HG03520 (cell line): ENCODE measurements around the gene CTDSP1.

Experiments used
- ATAC-seq: cut with Tn5 transposase; IDR thresholded peaks from one replicate; pipeline ENCODE4 v1.9.1; 2021; ENCODE audit warnings: mild to moderate bottlenecking, moderate library complexity; ENCODE audit not compliant: unreplicated experiment

CTDSP1 gene

DNA sequence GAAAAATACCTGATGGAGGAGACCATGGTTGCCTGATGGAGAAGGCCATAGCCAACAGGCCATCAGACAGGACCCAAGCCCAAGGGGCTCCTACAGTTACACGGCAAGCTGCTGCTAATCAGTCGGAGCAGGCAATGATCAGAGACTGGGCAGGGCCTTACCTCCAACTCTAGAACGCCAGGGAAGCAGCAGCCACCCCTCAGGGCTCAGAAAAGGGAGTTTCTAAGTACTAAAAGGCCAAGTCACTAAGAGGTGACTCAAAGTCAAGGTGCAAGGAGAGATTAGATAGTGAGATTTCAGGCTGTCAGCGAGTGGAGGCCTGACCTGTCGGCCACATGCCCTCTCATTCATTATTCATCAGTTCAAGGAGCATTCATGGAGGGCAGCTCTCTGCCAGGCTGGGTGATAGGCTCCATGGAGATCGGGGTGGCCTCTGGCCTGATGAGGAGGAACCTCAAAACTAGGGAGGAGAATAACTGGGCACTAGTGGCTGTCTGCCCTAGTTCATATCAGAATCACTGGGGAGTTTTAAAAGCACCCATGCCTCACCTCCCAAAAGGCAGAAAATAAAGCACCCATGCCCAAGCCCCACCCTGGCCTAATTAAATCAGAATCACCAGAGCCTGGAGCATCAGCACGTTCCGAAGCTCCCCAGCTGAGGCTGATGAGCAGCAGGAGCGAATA is 22.9 kb downstream of the CTDSP1 start:
- ATAC-seq, result no peak

DNA sequence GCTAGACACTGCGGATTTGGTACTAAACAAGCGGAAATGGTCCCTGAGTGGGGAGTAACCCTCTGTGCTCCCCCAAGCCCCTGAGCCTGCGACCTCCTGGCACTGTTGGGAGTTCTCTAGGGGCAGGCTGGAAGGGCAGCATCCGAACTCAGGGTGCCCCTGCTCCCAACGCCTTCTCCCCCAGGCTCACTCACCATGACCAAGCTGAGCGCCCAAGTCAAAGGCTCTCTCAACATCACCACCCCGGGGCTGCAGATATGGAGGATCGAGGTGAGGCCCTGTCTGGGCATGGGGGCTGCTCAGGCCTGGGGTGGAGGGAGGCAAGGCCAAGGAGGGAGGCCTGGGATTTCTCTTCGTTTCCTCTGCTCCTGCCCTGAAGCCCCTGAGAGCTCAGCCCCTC is 23.9 kb downstream of the CTDSP1 start:
- ATAC-seq, result no peak

DNA sequence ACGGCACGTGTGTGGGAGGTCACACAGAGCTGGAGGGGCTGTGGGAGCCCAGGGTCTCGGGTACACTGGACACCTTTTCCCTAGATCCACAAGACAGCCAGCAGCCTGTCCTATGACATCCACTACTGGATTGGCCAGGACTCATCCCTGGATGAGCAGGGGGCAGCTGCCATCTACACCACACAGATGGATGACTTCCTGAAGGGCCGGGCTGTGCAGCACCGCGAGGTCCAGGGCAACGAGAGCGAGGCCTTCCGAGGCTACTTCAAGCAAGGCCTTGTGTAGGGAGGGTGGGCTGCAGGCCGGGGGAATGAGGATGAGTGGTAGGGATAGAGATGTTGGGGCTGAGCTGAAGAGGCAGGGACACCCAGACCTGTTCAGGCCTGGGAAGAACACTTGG is 25.9 kb downstream of the CTDSP1 start:
- no peak for ATAC-seq

DNA sequence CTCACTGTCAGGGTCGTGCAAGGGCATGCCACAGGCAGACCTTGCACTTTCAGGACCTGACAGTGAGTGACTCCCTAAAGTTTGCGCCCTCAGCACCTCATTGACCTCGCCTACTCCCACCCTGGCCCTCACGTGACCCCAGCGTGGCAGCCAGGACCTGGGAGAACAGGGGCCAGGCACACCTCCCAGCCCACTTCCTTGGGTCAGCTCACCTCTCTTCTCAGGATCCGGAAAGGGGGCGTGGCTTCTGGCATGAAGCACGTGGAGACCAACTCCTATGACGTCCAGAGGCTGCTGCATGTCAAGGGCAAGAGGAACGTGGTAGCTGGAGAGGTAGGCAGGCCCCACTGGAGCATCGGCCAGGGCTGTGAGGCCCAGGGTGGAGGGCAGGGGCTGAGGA is 28.1 kb downstream of the CTDSP1 start:
- no peak for ATAC-seq

DNA sequence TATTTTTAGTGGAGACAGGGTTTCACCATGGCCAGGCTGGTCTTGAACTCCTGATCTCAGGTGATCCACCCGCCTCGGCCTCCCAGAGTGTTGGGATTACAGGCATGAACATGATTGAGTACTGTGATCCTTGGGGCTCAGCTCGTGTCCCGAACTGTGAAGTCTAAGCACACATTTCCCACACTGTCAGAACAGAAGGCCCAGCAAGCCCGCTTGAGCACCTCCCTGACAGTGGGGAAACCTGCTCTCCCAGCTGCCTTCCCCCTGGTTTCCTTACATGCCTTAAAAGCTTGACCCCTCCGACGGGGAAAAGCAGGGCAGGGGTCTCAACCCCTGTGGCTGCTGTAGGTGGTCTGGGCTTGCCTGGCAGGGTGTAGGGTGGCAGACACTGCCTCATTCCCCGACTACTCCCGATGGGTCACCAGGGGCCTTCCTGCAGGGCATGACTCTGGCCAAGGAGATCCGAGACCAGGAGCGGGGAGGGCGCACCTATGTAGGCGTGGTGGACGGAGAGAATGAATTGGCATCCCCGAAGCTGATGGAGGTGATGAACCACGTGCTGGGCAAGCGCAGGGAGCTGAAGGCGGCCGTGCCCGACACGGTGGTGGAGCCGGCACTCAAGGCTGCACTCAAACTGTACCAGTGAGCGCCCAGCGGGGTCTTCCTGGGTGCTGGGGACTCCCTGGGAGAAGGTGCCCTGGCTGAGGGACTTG is 29.3 kb downstream of the CTDSP1 start:
- no peak for ATAC-seq

DNA sequence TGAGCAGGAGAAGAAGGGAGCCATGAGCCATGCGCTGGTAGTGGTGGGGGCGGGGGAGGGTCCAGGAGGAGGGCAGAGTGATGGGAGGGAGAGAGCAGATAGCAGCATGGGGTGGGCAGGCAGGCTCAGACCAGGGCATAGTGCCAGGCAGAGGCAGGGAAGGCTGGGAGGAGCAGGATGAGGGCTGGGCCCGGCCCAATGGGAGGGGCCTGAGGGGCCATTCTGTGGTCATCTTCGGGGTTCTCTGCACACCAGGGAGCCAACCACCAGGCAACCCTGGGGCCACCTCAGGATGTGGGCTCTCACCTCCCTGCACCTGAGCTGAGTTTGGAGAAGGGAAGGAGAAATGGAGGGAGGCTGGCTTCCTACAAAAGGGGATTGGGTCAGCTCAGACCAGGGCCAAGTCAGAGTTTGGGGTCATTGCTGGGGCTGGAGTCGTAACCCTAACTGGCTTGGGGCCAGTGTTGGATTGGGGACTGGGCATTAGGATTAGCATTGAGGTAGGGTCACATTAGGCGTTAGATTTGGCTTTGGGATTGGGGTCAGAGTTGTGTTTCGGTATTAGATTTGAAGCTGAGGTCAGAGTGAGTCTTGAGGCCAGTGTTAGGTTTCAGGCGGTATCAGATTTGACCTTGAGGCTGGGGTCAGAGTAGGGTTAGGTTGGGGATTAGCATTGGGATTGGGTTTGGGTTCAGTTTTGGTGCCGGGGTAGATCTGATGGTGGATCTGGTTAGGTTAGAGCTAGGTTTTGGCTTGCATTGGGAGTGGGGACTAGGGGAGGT is 30.4 kb downstream of the CTDSP1 start:
- no peak for ATAC-seq

DNA sequence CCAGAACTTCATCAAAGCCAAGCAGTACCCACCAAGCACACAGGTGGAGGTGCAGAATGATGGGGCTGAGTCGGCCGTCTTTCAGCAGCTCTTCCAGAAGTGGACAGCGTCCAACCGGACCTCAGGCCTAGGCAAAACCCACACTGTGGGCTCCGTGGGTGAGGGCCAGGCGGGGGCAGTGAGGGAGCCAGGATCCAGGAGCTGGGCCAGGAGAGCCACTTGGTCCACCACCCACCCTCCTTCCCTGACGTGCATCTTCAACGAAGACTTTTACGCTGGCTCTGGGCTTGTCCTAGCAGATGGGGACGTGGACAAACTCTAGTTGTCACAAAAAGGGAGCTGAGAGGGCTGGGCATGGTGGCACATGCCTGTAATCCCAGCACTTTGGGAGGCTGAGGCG is 31.1 kb downstream of the CTDSP1 start:
- no peak for ATAC-seq

DNA sequence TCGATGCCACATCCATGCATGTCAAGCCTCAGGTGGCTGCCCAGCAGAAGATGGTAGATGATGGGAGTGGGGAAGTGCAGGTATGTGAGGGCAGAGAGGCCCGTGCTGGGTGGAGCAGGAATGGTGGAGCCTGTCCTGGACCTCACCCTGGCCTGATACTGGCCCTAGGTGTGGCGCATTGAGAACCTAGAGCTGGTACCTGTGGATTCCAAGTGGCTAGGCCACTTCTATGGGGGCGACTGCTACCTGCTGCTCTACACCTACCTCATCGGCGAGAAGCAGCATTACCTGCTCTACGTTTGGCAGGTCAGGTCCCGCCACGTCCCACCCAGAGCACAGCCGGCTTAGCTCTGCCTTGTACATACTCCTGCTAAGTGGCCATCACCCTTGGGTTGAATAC is 32.2 kb downstream of the CTDSP1 start:
- no peak for ATAC-seq

DNA sequence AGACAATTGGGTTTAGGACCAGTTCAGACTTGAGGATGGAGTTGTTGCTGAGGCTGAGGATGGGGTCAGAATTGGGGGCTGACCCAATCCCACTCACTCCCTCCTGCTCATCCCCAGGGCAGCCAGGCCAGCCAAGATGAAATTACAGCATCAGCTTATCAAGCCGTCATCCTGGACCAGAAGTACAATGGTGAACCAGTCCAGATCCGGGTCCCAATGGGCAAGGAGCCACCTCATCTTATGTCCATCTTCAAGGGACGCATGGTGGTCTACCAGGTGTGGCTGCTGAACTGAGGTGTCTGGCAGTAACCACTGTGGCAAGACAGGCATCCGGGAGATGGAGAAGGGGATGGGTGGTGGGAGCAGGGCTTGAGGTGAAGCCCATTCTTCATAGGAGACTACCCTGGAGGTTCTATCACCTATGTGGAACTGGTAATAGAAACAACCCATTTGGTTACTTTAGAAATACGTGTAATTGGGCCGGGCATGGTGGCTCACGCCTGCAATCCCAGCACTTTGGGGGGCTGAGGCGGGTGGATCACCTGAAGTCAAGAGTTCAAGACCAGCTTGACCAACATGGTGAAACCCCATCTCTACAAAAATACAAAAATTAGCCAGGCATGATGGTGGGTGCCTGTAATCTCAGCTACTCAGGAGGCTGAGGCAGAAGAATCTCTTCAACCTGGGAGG is 33.2 kb downstream of the CTDSP1 start:
- no peak for ATAC-seq

DNA sequence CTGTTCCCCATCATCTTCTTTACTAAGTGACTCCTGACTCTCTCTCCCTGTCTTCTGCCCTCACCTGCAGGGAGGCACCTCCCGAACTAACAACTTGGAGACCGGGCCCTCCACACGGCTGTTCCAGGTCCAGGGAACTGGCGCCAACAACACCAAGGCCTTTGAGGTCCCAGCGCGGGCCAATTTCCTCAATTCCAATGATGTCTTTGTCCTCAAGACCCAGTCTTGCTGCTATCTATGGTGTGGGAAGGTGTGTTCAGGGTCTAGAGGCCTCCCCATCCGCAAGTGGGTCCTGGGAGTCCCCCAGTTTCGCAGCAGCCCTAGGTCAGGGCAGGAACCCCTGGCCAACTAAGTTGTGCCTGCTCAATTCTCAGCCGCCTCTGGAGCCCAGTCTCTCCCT is 34.8 kb downstream of the CTDSP1 start:
- no peak for ATAC-seq

DNA sequence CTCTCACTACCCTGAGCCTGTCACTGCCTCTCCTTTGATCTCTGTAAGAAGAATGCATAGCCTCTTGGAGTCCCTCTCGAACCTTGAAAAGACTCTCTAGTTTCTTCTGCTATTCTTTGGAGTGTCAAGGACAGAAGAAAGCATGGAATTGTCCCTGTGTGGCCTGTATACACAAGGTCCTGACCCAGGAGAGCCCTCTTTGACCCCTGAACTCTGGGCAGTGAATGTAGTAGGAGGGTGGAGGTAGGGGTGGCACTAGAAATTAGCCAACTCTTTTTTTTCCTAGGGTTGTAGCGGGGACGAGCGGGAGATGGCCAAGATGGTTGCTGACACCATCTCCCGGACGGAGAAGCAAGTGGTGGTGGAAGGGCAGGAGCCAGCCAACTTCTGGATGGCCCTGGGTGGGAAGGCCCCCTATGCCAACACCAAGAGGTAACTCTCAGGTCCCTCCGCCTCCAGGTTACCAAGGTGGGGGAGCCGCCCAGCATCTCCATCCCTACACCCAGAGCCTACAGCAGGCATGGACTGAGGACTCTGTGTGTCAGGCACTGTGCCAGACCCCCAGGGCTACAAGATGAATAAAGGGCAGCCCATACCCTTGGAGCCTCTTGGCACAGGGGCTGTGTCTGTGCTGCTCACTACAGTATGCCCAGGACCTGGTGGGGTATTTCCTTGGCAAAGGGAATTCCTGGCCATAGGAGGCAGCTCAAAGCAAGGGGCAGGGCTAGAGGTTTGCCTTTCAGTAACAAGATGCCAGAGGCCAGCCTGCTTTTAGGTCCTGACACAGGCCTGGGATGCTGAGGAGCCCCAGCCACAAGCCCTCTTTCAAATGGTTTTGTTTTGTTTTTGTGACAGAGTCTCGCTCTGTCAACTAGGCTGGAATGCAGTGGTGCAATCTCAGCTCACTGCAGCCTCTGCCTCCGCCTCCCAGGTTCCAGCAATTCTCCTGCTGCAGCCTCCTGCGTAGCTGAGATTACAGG is 35.6 kb downstream of the CTDSP1 start:
- ATAC-seq, result no peak

DNA sequence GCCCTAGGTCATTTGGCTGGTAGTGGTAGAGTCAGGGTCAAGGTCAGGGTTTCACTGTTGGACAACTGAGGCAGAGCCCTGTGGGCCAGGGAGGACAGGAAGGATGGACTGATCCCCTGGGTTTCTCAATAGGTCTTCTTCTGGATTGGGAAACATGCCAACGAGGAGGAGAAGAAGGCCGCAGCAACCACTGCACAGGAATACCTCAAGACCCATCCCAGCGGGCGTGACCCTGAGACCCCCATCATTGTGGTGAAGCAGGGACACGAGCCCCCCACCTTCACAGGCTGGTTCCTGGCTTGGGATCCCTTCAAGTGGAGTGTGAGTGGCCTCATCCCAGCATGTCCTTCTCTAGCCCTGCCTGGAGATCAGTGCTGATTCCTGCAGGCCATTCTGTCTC is 37.3 kb downstream of the CTDSP1 start:
- no peak for ATAC-seq

DNA sequence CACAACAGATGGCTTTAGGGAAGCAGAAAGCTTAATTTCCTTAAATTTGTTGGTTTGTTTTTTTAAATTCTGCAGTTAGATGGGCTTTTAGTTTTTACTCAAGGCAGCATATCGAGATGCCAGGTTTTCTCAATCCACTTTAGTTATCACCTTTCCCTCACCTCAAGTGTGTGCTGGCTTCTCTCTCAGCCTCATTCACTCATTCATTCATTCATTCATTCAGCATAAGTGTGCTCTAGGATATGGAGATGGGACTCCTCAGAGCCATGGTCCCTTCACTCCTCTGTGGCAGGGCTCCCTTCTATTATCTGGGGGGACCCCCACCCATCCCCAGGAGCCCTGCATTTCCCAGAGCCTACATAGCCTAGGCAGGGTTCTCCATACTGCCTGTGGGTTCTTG is 38.3 kb downstream of the CTDSP1 start:
- ATAC-seq, result no peak

DNA sequence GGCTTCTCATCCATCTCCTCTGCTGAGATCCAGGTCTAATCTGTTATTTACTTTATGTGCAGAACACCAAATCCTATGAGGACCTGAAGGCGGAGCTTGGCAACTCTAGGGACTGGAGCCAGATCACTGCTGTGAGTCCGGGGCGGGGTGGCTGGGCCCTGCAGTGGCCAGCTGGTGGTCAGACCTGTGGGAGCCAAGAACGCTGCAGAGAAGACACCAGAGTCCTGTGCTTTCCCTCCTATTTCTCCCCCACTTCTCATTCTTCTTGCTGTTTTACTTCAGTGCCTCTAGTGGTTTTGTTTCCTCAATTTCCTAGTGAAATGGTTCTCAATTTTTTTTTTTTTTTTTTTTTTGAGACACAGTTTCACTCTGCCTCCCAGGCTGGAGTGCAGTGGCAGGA is 38.9 kb downstream of the CTDSP1 start:
- ATAC-seq, result no peak

DNA sequence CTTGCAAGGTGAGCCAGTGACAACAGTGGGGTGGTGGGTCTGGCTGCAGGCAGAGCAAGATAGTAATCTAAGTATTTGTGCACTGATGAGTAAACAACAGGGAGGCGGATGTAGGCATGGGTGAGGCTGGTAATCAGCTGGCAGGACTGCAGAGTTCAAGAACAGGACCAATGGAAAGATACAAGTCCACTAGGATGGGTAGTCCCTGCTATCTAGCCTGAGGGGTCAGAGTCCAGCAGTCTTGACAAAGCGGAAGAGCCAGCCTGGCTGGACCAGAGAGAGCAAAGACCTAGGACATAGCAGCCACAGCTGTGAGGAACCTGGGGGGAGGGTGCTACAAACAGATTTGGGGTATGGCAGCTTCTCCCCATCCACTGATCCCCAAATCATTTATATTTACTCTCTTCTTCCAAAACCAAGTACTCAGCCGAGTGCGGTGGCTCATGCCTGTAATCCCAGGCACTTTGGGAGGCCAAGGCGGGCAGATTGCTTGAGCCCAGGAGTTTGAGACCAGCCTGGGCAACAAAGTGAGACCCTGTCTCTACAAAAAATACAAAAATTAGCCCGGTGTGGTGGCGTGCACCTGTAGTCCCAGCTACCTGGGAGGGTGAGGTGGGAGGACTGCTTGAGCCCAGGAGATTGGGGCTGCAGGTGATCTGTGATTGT is 45.2 kb downstream of the CTDSP1 start:
- ATAC-seq, result no peak

DNA sequence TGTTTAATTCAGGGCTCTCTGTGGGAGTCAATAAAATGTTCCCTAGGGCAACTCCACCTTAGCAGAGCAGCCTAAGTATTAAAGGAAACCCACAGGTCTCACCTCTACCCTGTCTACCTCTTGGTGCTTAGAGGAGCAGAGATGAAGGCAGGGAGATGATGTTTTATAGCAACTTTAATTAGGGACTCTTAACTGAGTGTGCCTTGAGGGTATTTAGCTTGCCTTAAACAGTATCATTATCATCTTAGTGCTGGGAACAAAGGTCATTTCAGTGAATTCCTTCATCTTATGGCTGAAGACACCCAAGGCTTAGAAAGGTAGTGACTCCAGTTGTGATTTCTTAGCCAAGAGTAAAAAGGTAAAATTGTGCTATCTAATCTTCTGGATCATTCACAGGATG is 45.9 kb downstream of the CTDSP1 start:
- no peak for ATAC-seq

DNA sequence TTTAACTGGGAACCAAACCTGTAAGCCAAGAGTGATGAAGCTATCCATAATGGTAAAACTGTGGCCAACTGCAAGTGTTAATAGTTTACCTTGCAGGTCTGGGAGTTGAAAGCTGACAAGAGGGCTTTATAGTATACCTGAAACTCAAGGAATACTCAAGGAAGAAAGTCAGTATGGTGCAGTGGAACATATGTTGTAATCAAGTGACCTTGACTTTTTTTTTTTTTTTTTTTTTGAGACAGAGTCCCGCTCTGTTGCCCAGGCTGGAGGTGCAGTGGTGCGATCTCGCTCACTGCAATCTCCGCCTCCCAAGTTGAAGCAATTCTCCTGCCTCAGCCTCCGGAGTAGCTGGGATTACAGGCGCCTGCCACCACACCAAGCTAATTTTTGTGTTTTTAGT is 46.9 kb downstream of the CTDSP1 start:
- no peak for ATAC-seq

DNA sequence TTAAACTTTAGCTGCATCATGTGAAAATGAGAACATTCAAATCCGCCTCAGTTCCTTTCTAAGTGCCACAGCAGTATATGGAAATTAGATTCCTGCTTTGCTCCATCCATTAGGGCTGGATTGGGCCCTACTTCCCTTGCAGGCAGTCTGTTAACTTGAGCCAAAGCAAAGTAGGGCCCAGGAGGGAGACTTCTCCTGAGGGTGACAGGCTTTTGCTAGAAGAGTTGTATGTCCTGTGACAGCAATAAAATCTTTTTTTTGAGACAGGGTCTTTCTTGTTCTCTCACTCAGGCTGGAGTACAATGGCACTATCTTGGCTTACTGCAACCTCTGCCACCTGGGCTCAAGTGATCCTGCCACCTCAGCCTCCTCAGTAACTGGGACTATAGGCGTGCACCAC is 47.4 kb downstream of the CTDSP1 start:
- ATAC-seq, result no peak

DNA sequence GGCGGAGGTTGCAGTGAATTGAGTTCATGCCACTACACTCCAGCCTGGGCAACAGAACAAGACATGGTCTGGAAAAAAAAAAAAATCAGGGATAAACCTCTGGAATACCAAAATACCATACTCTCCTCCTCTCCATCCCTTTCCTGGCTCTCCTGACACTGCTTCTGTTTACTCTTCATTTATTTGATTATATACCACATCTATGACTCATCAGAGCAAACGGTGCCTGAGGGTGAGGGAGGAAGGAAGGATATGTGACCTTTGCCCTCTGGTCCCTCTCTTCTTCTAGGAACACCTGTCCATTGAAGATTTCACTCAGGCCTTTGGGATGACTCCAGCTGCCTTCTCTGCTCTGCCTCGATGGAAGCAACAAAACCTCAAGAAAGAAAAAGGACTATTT is 49.3 kb downstream of the CTDSP1 start:
- no peak for ATAC-seq

DNA sequence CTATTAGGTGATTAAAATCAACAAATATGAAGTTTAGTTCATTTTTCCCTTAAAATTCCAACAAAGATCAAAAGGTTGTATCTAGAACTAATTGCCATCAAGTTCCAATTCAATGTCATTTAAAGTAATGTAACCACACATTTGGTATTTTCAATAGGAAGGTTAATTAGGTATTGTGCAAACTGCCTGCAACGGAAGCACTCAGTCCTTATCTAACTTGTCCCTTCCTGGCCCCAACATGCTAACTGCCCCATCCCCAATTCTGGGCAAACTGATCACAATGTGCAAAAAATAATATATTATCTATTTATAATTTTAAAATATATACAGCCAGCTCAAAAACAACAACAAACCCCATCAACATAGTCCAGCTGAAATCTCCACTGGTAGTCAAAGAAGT is 52.4 kb downstream of the CTDSP1 start:
- ATAC-seq, result no peak
